ENCODE results near the gene FAM185A.
"Not testable (repeated sequence)": the region's sequence is repeated elsewhere in the genome, so short reads cannot be mapped to it uniquely, and the experiment has no call there.

Gene FAM185A

GRCh38 chr7:102749445-102749786 is 617 bp downstream of the FAM185A start:
- not testable (repeated sequence) for H4K20me1 ChIP-seq; H3K36me3 ChIP-seq; H3K9me3 ChIP-seq (replicated peaks in 1 of 11); H3K27me3 ChIP-seq
- Histone ChIP-seq H3K9ac (peak overlapping the region; percentile 68 to 80 (median 77)), H3K27ac (peak overlapping the region in 6 of 11 experiments; percentile 49 to 59 (median 54); a peak in 10 of 22 replicates), H3K4me3 (peak overlapping the region; percentile 63 to 79 (median 73)), H3K4me1 (peaks cover 8 to 16% (median 11%) of the 10 kb centered on the region in 10 experiments; a peak in 16 of 20 replicates), H3K4me2 (peak overlapping the region; percentile 66 to 89 (median 81))

GRCh38 chr7:102758227-102758626 is 9.4 kb downstream of the FAM185A start:
- not testable (repeated sequence) for H3K27ac ChIP-seq; H3K9me3 ChIP-seq (replicated peaks in 1 of 11); H3K4me2 ChIP-seq; H3K4me1 ChIP-seq; H3K27me3 ChIP-seq; H3K36me3 ChIP-seq; H4K20me1 ChIP-seq; H3K9ac ChIP-seq; H3K4me3 ChIP-seq

- not testable (repeated sequence) for H3K9ac ChIP-seq; H4K20me1 ChIP-seq; H3K4me1 ChIP-seq; H3K27ac ChIP-seq; H3K4me3 ChIP-seq; H3K27me3 ChIP-seq; H3K36me3 ChIP-seq; H3K9me3 ChIP-seq (replicated peaks in 1 of 11)
- H3K4me2 ChIP-seq, result peak overlapping the region in 2 of 11 experiments; percentile 17 to 44; a peak in 1 of 22 replicates
Measured at GRCh38 chr7:102759934-102760333, 11.1 kb downstream of the FAM185A start.

GRCh38 chr7:102761234-102761633 is 12.4 kb downstream of the FAM185A start:
- H3K9ac ChIP-seq; H3K36me3 ChIP-seq; H4K20me1 ChIP-seq; H3K4me3 ChIP-seq; H3K27ac ChIP-seq; H3K4me2 ChIP-seq; H3K4me1 ChIP-seq; H3K9me3 ChIP-seq (replicated peaks in 1 of 11); H3K27me3 ChIP-seq: not testable (repeated sequence)

DNA sequence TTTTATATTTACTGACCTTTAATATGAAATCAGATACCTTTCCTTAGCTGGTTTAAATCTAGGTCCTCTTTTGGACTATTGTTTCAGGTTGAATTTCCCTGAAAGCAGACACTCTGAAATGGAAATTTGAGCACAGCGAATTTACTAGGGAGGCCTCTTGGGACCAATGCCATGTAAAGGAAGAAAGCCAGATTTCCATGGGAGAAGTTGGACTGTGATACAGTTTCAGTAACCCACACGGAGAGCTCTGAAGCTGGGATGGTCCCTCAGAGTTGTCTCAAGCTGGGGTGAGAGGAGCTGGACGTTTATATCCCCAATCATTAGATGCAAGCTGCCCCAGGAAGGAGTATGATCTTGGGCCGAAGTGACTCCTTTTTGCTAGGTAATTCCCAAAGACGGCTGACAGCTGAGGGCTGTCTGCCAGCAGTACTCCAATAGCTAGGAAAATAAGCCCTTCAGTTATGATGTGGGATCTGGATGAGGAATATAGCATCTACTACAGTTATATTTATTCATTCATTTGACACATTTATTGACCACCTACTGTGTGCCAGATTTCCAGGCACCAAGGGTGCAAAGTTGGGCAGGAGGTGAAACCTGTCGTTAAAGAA is 14.6 kb downstream of the FAM185A start:
- not testable (repeated sequence) for H3K27me3 ChIP-seq; H3K9me3 ChIP-seq (replicated peaks in 1 of 11); H4K20me1 ChIP-seq; H3K4me1 ChIP-seq; H3K36me3 ChIP-seq; H3K9ac ChIP-seq; H3K4me2 ChIP-seq; H3K4me3 ChIP-seq; H3K27ac ChIP-seq

- H3K4me1 ChIP-seq; H4K20me1 ChIP-seq; H3K27ac ChIP-seq; H3K27me3 ChIP-seq; H3K4me3 ChIP-seq; H3K9me3 ChIP-seq (replicated peaks in 1 of 11); H3K36me3 ChIP-seq; H3K9ac ChIP-seq: not testable (repeated sequence)
- peak overlapping the region in 2 of 11 experiments; percentile 9 to 21; a peak in 1 of 22 replicates for H3K4me2 ChIP-seq
Measured at GRCh38 chr7:102769657-102770192, 20.9 kb downstream of the FAM185A start.

DNA sequence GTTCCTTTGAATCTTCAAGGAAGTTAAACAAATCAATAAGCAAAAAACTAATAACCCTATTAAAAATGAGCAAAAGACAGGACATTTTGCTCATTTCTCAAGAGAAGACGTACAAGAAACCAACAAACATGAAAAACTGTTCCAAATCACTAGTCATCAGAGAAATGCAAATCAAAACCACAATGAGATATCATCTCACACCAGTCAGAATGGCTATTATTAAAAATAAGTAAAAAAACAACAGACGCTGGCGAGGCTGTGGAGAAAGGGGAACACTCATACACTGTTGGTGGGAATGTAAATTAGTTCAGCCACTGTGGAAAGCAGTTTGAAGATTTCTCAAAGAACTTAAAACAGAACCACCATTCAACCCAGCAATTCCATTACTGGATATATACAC is 21.7 kb downstream of the FAM185A start:
- not testable (repeated sequence) for H4K20me1 ChIP-seq; H3K9ac ChIP-seq; H3K4me2 ChIP-seq; H3K27ac ChIP-seq; H3K9me3 ChIP-seq (replicated peaks in 1 of 11); H3K4me3 ChIP-seq; H3K4me1 ChIP-seq; H3K27me3 ChIP-seq; H3K36me3 ChIP-seq

DNA sequence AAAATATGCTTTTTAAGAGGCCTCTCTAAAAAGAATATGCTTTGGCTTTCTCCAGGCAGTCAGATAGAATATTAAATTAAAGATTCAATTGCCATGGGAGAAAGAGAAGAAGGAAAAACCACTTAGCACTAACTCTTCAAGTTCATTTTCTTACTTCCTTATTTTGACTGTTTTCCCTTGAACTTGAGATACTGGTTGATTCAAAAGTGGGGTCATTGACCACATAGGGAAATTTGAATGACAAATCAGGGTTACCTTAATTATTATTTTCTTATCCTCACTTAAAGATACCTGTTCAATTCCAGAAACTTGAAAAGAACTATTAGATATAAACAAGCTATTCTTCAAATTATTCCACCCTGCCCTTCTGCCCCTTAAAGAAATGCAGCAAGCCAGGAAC is 27.4 kb downstream of the FAM185A start:
- not testable (repeated sequence) for H3K9ac ChIP-seq, H3K4me3 ChIP-seq, H3K27ac ChIP-seq, H4K20me1 ChIP-seq, H3K36me3 ChIP-seq, H3K4me2 ChIP-seq, H3K4me1 ChIP-seq, H3K27me3 ChIP-seq
- peaks cover 0 to 11% (median 8%) of the 10 kb centered on the region in 11 experiments; a peak in 15 of 22 replicates for H3K9me3 ChIP-seq (replicated peaks in 1 of 11)

DNA sequence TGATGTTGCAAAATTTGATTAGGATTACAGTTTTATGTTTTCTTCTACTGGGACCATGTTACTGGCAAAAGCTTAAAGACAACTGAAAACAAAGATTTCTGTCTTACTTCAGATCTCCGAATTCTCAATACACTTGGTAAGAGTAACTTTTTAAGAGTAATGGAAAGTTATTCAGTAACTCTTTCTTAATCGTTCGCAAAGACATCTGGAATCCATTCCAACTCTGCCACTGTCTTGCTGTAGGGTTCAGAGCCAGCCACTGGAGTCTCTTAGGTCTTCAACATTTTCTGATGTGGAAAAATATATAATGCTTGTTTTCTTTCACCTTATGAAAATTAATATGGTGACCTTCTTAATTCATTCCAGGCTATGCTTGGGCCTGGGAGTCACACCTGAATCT is 29.9 kb downstream of the FAM185A start:
- not testable (repeated sequence) for H3K9ac ChIP-seq, H3K4me2 ChIP-seq, H3K4me1 ChIP-seq, H3K27ac ChIP-seq, H3K4me3 ChIP-seq, H4K20me1 ChIP-seq, H3K27me3 ChIP-seq, H3K36me3 ChIP-seq
- peaks cover 0 to 14% (median 9%) of the 10 kb centered on the region in 11 experiments; a peak in 15 of 22 replicates for H3K9me3 ChIP-seq (replicated peaks in 1 of 11)

DNA sequence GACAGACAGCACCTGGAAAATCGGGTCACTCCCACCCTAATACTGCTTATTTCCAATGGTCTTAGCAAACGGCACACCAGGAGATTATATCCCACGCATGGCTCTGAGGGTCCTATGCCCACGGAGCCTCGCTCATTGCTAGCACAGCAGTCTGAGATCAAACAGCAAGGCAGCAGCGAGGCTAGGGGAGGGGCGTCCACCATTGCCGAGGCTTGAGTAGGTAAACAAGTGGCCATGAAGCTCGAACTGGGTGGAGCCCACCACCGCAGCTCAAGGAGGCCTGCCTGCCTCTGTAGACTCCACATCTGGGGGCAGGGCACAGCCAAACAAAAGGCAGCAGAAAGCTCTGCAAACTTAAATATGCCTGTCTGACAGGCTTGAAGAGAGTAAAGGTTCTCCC is 32.1 kb downstream of the FAM185A start:
- H3K4me1 ChIP-seq, H3K36me3 ChIP-seq, H3K4me2 ChIP-seq, H3K9ac ChIP-seq, H3K27me3 ChIP-seq, H4K20me1 ChIP-seq, H3K4me3 ChIP-seq, H3K27ac ChIP-seq: not testable (repeated sequence)
- peaks cover 0 to 14% (median 9%) of the 10 kb centered on the region in 11 experiments; a peak in 15 of 22 replicates for H3K9me3 ChIP-seq (replicated peaks in 1 of 11)

DNA sequence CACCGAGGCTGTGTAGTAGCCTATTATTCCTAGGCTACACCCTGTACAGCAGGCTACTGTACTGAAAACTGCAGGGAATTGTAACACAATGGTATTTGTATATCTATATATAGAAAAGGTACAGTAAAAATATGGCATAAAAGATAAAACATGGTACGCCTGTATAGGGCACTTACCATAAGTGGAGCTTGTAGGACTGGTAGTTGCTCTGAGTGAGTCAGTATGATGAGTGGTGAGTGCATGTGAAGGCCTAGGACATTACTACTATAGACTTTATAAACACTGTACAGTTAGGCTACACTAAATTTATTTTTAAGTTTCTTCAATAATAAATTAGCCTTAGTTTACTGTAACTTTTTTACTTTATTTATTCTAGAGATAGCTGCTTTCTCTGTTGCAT is 40.0 kb downstream of the FAM185A start:
- H3K4me2 ChIP-seq; H3K9ac ChIP-seq; H3K27ac ChIP-seq; H3K9me3 ChIP-seq (replicated peaks in 1 of 11); H3K4me1 ChIP-seq; H3K36me3 ChIP-seq; H4K20me1 ChIP-seq; H3K4me3 ChIP-seq; H3K27me3 ChIP-seq: not testable (repeated sequence)

DNA sequence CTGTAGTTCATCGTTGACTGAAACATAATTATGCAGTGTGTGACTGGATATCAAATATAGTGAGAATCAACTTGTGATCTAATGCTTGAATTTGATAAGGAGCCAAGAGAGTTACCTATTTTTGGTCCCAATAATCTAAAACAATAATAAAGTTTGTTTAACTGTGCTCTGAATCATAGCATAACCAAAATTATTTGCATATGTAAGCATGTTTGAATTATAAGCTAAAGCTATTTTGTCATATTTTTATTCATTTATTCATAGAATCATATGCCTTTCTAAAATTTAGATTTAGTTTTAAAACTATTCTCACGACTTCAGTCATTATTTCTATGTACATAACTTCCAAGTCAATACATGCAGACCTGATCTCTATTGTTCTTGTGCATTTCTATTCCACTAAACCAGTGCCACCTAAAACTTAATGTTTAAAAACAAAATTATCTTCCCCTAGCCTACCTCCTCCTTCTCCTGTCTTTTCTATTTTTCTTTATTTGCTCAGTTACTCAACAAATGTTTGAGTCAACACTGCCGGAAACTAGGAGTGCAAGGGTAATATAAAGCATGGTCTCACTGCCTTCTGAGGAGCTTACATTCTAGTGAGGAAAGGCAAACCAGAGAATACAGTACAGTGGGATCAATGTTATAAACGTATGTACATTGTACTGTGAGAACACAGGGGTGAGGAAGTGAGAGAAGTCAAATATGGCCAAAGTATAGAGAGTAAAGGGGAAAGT is 41.7 kb downstream of the FAM185A start:
- H3K9me3 ChIP-seq (replicated peaks in 1 of 11); H3K4me1 ChIP-seq; H3K27ac ChIP-seq; H3K36me3 ChIP-seq; H3K27me3 ChIP-seq; H4K20me1 ChIP-seq; H3K4me3 ChIP-seq; H3K4me2 ChIP-seq; H3K9ac ChIP-seq: not testable (repeated sequence)

DNA sequence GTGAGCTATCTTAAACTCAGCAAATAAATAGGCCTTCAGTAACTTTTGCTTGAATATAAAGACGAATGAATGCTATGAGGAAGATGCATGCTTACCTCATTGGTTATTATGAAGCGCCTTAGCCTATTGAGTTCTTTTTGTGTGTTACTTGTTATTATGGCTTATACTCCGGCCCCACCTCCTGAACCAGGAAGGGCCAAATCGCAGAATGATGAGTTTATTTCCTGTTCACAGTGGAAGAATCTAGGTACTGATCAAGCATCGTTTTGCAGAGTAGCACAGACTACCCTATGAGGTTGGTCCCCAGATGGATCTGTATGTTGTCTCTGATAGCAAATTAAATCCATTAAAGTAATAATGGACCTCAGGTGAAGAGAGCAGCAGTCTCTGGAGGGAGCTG is 42.6 kb downstream of the FAM185A start:
- not testable (repeated sequence) for H4K20me1 ChIP-seq; H3K9ac ChIP-seq; H3K9me3 ChIP-seq (replicated peaks in 1 of 11); H3K4me1 ChIP-seq; H3K36me3 ChIP-seq; H3K27ac ChIP-seq; H3K4me2 ChIP-seq; H3K4me3 ChIP-seq; H3K27me3 ChIP-seq

DNA sequence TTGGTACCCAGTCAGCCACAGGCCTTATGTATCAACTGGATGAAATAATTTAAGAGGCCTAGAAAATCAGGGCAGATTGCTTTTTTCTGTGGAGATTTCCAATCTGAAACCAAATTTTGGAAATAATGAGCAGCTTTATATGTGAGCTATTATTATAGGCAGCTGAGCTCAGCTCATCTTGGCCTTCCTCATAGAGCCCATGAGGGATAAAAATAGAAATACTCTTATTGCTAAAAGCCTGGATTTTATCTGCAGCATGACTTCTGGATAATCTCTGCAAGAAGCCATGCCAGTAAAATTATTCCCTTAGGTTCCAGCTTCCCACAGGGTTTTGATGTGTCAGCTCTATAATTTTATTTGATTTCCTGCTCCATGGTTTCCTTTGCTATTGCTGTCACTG is 43.0 kb downstream of the FAM185A start:
- H3K4me2 ChIP-seq; H3K4me1 ChIP-seq; H3K4me3 ChIP-seq; H3K27ac ChIP-seq; H3K36me3 ChIP-seq; H3K27me3 ChIP-seq; H3K9ac ChIP-seq; H3K9me3 ChIP-seq (replicated peaks in 1 of 11); H4K20me1 ChIP-seq: not testable (repeated sequence)

Data from BLaER1 treated with 17β-estradiol and CSF1 and Interleukin-3, amounts not matched to agents 10 nM and 100 nM (cell line).